ENCODE measurements around the gene CD2. TPM values are rescaled to one million over a fixed set of nuclear protein-coding genes. Genes with fewer than 3 reads are reported as not detected.

CD2 gene
- total RNA-seq, 2 donors from 2014 or later = 2.9 to 3.8 TPM

DNA sequence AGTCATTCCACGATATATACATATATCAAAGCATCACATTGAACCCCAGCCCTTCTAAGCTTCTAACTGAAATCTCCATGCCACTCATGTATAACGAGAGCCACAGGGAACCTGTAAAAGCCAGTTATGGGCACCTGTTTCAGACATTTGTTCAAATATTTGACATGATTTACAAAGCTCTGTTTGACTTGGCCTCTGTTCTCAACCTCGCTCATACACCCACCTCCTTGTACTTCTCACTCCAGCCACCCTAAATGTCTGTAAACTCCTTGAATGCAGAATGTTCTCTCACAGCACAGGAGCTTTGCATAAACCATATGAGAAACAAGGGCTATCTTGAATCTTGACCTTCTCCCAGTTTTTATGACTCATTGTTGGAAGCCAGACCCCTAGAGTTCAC lies 36.9 kb upstream of the CD2 start:
- H3K9ac ChIP-seq (ENCODE audit: low read depth in 2 of 2, low read length in 2 of 2) = no peak overlapping the region
- no peaks in the 10 kb centered on the region for H3K9me3 ChIP-seq
- no peak overlapping the region for H3K27ac ChIP-seq
- no peaks in the 10 kb centered on the region for H3K36me3 ChIP-seq
- DNase-seq = no peak
- H3K4me1 ChIP-seq = no peaks in the 10 kb centered on the region
- H3K4me3 ChIP-seq = no peak overlapping the region
- intact Hi-C loops (cut with DNase I) = no loop called here
- TF ChIP-seq, protein P1, sequence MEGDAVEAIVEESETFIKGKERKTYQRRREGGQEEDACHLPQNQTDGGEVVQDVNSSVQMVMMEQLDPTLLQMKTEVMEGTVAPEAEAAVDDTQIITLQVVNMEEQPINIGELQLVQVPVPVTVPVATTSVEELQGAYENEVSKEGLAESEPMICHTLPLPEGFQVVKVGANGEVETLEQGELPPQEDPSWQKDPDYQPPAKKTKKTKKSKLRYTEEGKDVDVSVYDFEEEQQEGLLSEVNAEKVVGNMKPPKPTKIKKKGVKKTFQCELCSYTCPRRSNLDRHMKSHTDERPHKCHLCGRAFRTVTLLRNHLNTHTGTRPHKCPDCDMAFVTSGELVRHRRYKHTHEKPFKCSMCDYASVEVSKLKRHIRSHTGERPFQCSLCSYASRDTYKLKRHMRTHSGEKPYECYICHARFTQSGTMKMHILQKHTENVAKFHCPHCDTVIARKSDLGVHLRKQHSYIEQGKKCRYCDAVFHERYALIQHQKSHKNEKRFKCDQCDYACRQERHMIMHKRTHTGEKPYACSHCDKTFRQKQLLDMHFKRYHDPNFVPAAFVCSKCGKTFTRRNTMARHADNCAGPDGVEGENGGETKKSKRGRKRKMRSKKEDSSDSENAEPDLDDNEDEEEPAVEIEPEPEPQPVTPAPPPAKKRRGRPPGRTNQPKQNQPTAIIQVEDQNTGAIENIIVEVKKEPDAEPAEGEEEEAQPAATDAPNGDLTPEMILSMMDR (IDR thresholded peaks at IDR 0.05) = no peak
- no peaks in the 10 kb centered on the region for H3K27me3 ChIP-seq

GRCh38 chr1:116720364-116721038 lies 33.7 kb upstream of the CD2 start:
- H3K36me3 ChIP-seq = no peaks in the 10 kb centered on the region
- H3K4me1 ChIP-seq = no peaks in the 10 kb centered on the region
- H3K27ac ChIP-seq = no peak overlapping the region
- H3K4me3 ChIP-seq = no peak overlapping the region
- no peak for DNase-seq
- no peaks in the 10 kb centered on the region for H3K27me3 ChIP-seq
- TF ChIP-seq, protein P1 (IDR thresholded peaks at IDR 0.05) = no peak
- no peak overlapping the region for H3K9ac ChIP-seq (ENCODE audit: low read depth in 2 of 2, low read length in 2 of 2)
- intact Hi-C loops (cut with DNase I) = no loop called here
- H3K9me3 ChIP-seq = no peaks in the 10 kb centered on the region

DNA sequence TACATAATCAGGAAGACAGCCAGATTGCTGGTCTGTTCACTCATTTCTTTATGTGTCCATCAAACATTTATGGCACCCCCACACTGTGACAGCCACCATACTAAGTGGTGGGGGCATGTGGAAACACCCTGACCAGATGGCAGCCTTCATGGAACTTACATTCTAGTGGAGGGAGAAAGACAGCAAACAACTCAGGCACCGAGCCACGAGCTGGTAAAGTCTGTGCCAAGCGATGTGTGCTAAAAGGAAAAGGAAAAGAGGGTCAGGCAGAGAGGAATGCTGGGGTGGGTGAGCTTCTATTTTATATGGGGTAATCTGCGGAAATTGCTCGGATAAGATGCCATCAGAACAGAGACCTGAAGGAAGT lies 33.2 kb upstream of the CD2 start:
- H3K27me3 ChIP-seq = no peaks in the 10 kb centered on the region
- no peak overlapping the region for H3K27ac ChIP-seq
- H3K4me3 ChIP-seq = no peak overlapping the region
- H3K36me3 ChIP-seq = no peaks in the 10 kb centered on the region
- intact Hi-C loops (cut with DNase I) = no loop called here
- no peak for DNase-seq
- H3K9me3 ChIP-seq = no peaks in the 10 kb centered on the region
- no peaks in the 10 kb centered on the region for H3K4me1 ChIP-seq
- no peak overlapping the region for H3K9ac ChIP-seq (ENCODE audit: low read depth in 2 of 2, low read length in 2 of 2)
- TF ChIP-seq, protein P1 (IDR thresholded peaks at IDR 0.05) = no peak

DNA sequence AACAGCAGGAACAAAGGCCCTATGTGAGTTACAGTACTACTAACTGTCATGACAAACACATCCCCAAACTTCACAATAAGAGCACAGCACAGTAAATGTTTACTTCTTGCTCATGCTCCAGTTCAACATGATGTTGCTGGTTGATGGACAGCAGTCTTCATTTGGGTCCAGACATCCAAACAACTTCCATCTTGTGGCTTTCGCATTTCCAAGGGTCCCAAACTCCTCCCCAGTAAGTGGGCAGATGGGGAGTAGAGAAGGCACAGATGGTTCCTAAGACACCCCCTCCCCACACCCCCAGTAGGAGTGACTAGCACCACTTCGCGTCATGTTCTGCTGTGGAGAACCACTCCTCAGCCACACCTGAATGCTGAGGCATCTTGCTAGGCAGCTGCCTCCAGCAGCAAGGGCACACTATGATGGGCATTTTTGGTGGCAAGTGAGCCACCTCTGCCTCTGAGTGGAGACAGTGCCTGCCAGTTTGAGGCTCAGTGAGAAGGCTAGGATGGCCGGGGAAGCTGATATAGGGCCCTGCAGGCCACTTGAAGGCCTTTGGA lies 32.7 kb upstream of the CD2 start:
- Histone ChIP-seq H3K9me3 (no peaks in the 10 kb centered on the region), H3K9ac (ENCODE audit: low read depth in 2 of 2, low read length in 2 of 2) (no peak overlapping the region), H3K4me3 (no peak overlapping the region), H3K27me3 (no peaks in the 10 kb centered on the region), H3K4me1 (no peaks in the 10 kb centered on the region), H3K36me3 (no peaks in the 10 kb centered on the region), H3K27ac (no peak overlapping the region)
- DNase-seq = no peak
- intact Hi-C loops (cut with DNase I) = no loop called here
- TF ChIP-seq, protein P1 (IDR thresholded peaks at IDR 0.05) = no peak

DNA sequence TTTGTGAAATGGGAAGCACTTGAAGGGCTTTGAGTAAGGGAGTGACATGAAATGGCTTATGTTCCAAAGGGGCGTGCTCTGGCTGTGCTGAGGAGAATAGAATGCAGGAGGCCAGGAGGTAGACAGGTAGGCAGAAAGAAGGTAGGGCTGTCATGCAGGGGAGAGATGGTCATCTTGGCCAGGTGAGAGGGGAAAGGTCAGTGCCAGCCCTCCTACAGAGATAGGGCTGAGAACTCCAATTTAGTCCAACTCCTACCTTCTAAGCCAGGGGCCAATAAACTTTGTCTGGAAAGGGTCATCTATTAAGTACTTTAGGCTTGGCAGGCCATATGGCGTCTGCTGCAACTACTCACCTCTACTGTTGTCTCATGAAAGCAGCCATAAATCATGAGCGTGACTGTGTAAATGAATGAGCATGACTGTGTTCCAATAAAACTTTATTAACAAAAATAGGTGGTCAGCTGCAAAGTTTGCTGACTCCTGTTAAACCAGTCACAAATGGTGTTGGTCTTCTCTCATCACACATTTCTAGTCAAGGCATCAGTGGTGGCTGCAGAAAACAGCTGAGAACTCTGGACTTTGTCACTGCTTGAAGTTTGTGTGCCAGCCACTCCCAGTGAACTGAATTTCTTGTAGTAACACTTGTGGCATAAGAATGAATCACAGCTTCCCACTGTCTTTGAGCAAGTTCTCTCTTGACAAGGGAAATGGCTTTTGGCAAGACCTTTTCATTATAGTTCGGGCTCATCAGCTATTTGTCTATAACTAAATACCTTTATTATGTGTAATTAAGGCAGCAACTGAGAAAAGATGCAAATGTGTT lies 32.0 kb upstream of the CD2 start:
- H3K36me3 ChIP-seq = no peaks in the 10 kb centered on the region
- H3K9me3 ChIP-seq = no peaks in the 10 kb centered on the region
- TF ChIP-seq, protein P1 (IDR thresholded peaks at IDR 0.05) = no peak
- H3K27me3 ChIP-seq = no peaks in the 10 kb centered on the region
- H3K9ac ChIP-seq (ENCODE audit: low read depth in 2 of 2, low read length in 2 of 2) = no peak overlapping the region
- H3K4me3 ChIP-seq = no peak overlapping the region
- intact Hi-C loops (cut with DNase I) = no loop called here
- H3K27ac ChIP-seq = no peak overlapping the region
- no peaks in the 10 kb centered on the region for H3K4me1 ChIP-seq
- peak; percentile 61 for DNase-seq

Measured in colonic mucosa (tissue), 4 donors.